HCT116 (cell line): ENCODE results near the gene MYO16. TPM values are rescaled to one million over a fixed set of nuclear protein-coding genes. Genes with fewer than 3 reads are reported as not detected.

Source experiments
- ATAC-seq: fragments of 200-7000 bp; cut with Tn5 transposase; 2 replicates; pipeline ENCODE4 v1.9.1; 2020; ENCODE audit warnings: mild to moderate bottlenecking, moderate library complexity
- BruUV-seq: library from RNA; stranded (reverse); fragments of 400-500 nt; replicated peaks from 2 replicates; lab custom pipeline; 2021; lab: Mats Ljungman, UMichigan
- CTCF ChIA-PET: fragments of 300-600 bp; sonication (Branson Sonifier 250); formaldehyde crosslinking; loops from one replicate; lab custom pipeline; 2021; ENCODE audit warnings: antibody characterized with exemption; lab: Charles Lee
- POLR2A ChIA-PET: fragments of 300-600, 350-600 bp; sonication (Branson Sonifier 250); formaldehyde crosslinking; loops from one replicate; lab custom pipeline; 2021; ENCODE audit warnings: antibody characterized with exemption; lab: Charles Lee
- RAD21 ChIA-PET, 2 experiments: fragments of 300-600 bp; sonication (Branson Sonifier 250); formaldehyde crosslinking; loops; one replicate each; lab custom pipeline; 2023; ENCODE audit warnings: low total read pairs in 2 of 2; ENCODE audit not compliant: uncharacterized antibody in 2 of 2, unreplicated experiment in 2 of 2, low non-redundant PET in 1 of 2; lab: Charles Lee
- DNase-seq: peaks from one replicate; pipeline ENCODE4 v3.0.0-alpha.2; 2010; ENCODE audit warnings: low read depth, low spot score
- H2AFZ ChIP-seq: fragments of 200-600 bp; shearing (Covaris generic), sonication (generic); 2 replicates; pipeline ENCODE4 v1.6.1; 2017; ENCODE audit warnings: low read depth, mixed run types, mixed read lengths, antibody characterized with exemption, low read length; ENCODE audit not compliant: poor library complexity, severe bottlenecking
- H3K27ac ChIP-seq: 2 replicates; pipeline ENCODE4 v1.5.1; 2012; ENCODE audit warnings: low read depth, low read length
- H3K27me3 ChIP-seq: fragments of 200-600 bp; sonication (generic); 2 replicates; pipeline ENCODE4 v1.6.1; 2016; ENCODE audit warnings: mixed run types, low read length, mixed read lengths; ENCODE audit not compliant: insufficient read depth
- H3K36me3 ChIP-seq, 2 experiments: fragments of 200-500 bp in 1 of 2; fragments of 200-600 bp in 1 of 2; sonication (Bioruptor generic) in 1 of 2; sonication (generic) in 1 of 2; 2 replicates each; pipeline versions ENCODE4 v1.5.1 to v1.6.1; 2014 to 2016; ENCODE audit warnings: low read length in 2 of 2, inconsistent platforms in 1 of 2, mixed read lengths in 1 of 2, mixed run types in 1 of 2; ENCODE audit not compliant: insufficient read depth in 2 of 2, control insufficient read depth in 1 of 2
- H3K4me1 ChIP-seq, 2 experiments: fragments of 200-600 bp in 1 of 2; sonication (generic) in 1 of 2; 2 replicates each; pipeline versions ENCODE4 v1.5.1 to v1.6.1; 2012 to 2017; ENCODE audit warnings: low read length in 2 of 2, inconsistent platforms in 1 of 2, mild to moderate bottlenecking in 1 of 2, mixed read lengths in 1 of 2, mixed run types in 1 of 2, moderate library complexity in 1 of 2; ENCODE audit not compliant: insufficient read depth in 2 of 2, control insufficient read depth in 1 of 2
- H3K4me2 ChIP-seq: fragments of 200-600 bp; sonication (generic); 2 replicates; pipeline ENCODE4 v1.6.1; 2017; ENCODE audit warnings: mixed run types, low read length, mixed read lengths
- H3K4me3 ChIP-seq, 2 experiments: fragments of 200-600 bp in 1 of 2; sonication (generic) in 1 of 2; replicated peaks in 1 of 2; 2 replicates each; pipeline ENCODE4 v1.5.1; 2011 to 2016; ENCODE audit warnings: low read length in 2 of 2, control low read depth in 1 of 2, low read depth in 1 of 2, mild to moderate bottlenecking in 1 of 2, mixed read lengths in 1 of 2, mixed run types in 1 of 2
- H3K79me2 ChIP-seq: fragments of 200-600 bp; sonication (generic); 2 replicates; pipeline ENCODE4 v1.6.1; 2017; ENCODE audit warnings: mild to moderate bottlenecking, mixed run types, low read length, moderate library complexity, mixed read lengths; ENCODE audit not compliant: insufficient read depth
- H3K9ac ChIP-seq: fragments of 200-600 bp; sonication (generic); 2 replicates; pipeline ENCODE4 v1.6.1; 2016; ENCODE audit warnings: low read length, mixed read lengths
- H3K9me2 ChIP-seq: fragments of 200-600 bp; sonication (generic), shearing (Covaris generic); 2 replicates; pipeline ENCODE4 v1.6.1; 2017; ENCODE audit warnings: mixed run types, mild to moderate bottlenecking, moderate library complexity; ENCODE audit not compliant: insufficient read depth
- H3K9me3 ChIP-seq, 2 experiments: fragments of 200-500 bp in 1 of 2; fragments of 200-600 bp in 1 of 2; sonication (Bioruptor generic) in 1 of 2; sonication (generic) in 1 of 2; 2 replicates each; pipeline ENCODE4 v1.6.1; 2014 to 2017; ENCODE audit warnings: low read length in 2 of 2, mixed read lengths in 2 of 2, inconsistent platforms in 1 of 2, low read depth in 1 of 2, mild to moderate bottlenecking in 1 of 2, mixed run types in 1 of 2, moderate library complexity in 1 of 2; ENCODE audit not compliant: control insufficient read depth in 1 of 2, insufficient read depth in 1 of 2
- H4K20me1 ChIP-seq: fragments of 200-600 bp; sonication (generic), shearing (Covaris generic); 2 replicates; pipeline ENCODE4 v1.6.1; 2017; ENCODE audit warnings: mixed run types, mild to moderate bottlenecking, moderate library complexity; ENCODE audit not compliant: insufficient read depth
- CBX3 ChIP-seq: IDR thresholded peaks from 2 replicates; pipeline ENCODE4 v1.6.1; 2012; ENCODE audit warnings: low read depth
- CEBPB ChIP-seq: IDR thresholded peaks from 2 replicates; pipeline ENCODE4 v1.6.1; 2012; ENCODE audit warnings: low read depth
- EGR1 ChIP-seq: IDR thresholded peaks from 2 replicates; pipeline ENCODE4 v1.6.1; 2012; ENCODE audit warnings: low read depth
- EZH2phosphoT487 ChIP-seq: fragments of 200-600 bp; IDR thresholded peaks from 2 replicates; pipeline ENCODE4 v1.6.1; 2018; ENCODE audit warnings: antibody characterized with exemption, borderline replicate concordance
- FOSL1 ChIP-seq: IDR thresholded peaks from 2 replicates; pipeline ENCODE4 v1.6.1; 2012; ENCODE audit warnings: low read depth
- POLR2AphosphoS5 ChIP-seq: IDR thresholded peaks from 2 replicates; pipeline ENCODE4 v1.6.1; 2011; ENCODE audit warnings: mild to moderate bottlenecking, low read depth, low read length, moderate library complexity
- RAD21 ChIP-seq: IDR thresholded peaks from 2 replicates; pipeline ENCODE4 v1.6.1; 2012; ENCODE audit warnings: low read depth, mild to moderate bottlenecking
- SIN3A ChIP-seq: IDR thresholded peaks from 2 replicates; pipeline ENCODE4 v1.6.1; 2012; ENCODE audit warnings: low read depth
- SP1 ChIP-seq: IDR thresholded peaks from 2 replicates; pipeline ENCODE4 v1.6.1; 2012; ENCODE audit warnings: low read depth
- SRF ChIP-seq: IDR thresholded peaks from 2 replicates; pipeline ENCODE4 v1.6.1; 2012; ENCODE audit warnings: low read depth
- TCF7L2 ChIP-seq: IDR thresholded peaks from 2 replicates; pipeline ENCODE4 v1.7.0; 2011; ENCODE audit warnings: borderline replicate concordance, inconsistent platforms; ENCODE audit not compliant: insufficient read depth, insufficient read length; ENCODE audit errors: extremely low read depth
- YY1 ChIP-seq: IDR thresholded peaks from 2 replicates; pipeline ENCODE4 v1.6.1; 2011; ENCODE audit warnings: low read length, low read depth, moderate library complexity, mild to moderate bottlenecking; ENCODE audit not compliant: insufficient replicate concordance; ENCODE audit errors: extremely low read depth
- intact Hi-C: fragments of 100-400 bp; cut with micrococcal nuclease; formaldehyde crosslinking; loops from 2 replicates; pipeline ENCODE4 v1.10.0; 2022
- total RNA-seq: library from RNA; stranded (reverse); gene quantifications from one replicate; pipeline ENCODE4 v1.2.1, GENCODE V29; 2021; ENCODE audit not compliant: unreplicated experiment
- TF ChIP-seq, protein P1 (sequence below): IDR thresholded peaks from 2 replicates; pipeline ENCODE4 v1.6.1; 2012
- TF ChIP-seq, protein P2 (sequence below): IDR thresholded peaks from 2 replicates; pipeline ENCODE4 v1.6.1; 2012

MYO16 gene
- total RNA-seq, 1 experiment from 2014 or later: 0.07 TPM

DNA sequence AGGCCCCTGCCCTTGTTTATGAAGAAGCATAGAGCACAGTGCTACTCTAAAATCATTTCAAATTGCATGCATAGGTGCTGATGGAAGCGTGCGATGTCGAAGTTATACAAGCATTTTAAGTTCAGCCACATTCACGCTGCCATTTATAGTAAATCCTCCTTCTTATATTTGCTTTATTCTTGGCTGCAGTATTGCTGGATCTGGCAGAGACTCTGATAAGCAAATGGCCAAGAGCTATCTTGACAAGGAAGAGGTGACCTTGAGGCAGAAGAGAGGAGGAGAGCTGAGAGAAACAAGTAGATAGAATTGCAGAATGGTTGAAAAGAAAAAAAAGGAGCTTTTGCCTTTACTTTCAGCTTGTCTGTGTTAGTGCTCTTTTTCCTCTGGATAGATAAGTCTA, 18.9 kb upstream of the MYO16 start:
- no peaks in the 10 kb centered on the region for H3K9me2 ChIP-seq
- H3K9ac ChIP-seq: no peak overlapping the region
- intact Hi-C loops: no loop called here
- H3K79me2 ChIP-seq: no peaks in the 10 kb centered on the region
- H2AFZ ChIP-seq: no peak overlapping the region
- no peaks in the 10 kb centered on the region for H3K36me3 ChIP-seq
- ATAC-seq: no peak
- ChIA-PET CTCF (interaction anchor here (1.1 to 3.2 kb wide), 3 partner anchors 285 to 287 kb away, joined by 3 to 19 read pairs (median 5); no protein-coding TSS in a partner anchor), RAD21 (no interaction called here), POLR2A (no interaction called here)
- H3K27me3 ChIP-seq: no peaks in the 10 kb centered on the region; the same call in 1 of the 2 replicates
- H3K4me1 ChIP-seq: no peaks in the 10 kb centered on the region
- no peak overlapping the region for H3K27ac ChIP-seq
- no peak overlapping the region for H3K4me2 ChIP-seq
- DNase-seq: no peak
- H3K9me3 ChIP-seq: 0 out of 4 replicates have a peak, but pooled peaks cover 0 to 7% of the 10 kb centered on the region in 2 experiments
- no TSS peak for BruUV-seq
- TF ChIP-seq EGR1: no peak
- H4K20me1 ChIP-seq: no peaks in the 10 kb centered on the region
- no peak overlapping the region for H3K4me3 ChIP-seq

DNA sequence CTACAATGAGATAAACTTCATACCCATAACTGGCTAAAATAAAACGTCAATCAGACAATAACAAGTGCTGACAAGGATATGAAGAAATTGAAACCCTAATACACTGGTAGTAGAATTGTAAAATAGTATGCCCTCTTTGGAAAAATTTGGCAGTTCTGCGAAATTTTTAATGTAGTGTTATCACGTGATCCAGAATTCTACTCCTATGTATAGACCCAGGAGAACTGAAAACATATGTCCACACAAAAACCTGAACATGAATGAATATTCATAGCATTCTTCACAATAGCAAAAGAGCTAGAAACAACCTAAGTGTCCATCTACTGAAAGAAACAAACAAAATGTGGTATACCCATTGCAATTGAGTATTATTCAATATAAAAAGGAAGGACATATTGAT, 14.2 kb upstream of the MYO16 start:
- Histone ChIP-seq H3K9ac (no peak overlapping the region), H3K79me2 (no peaks in the 10 kb centered on the region), H3K9me3 (no peaks in the 10 kb centered on the region), H3K4me1 (no peaks in the 10 kb centered on the region), H3K4me2 (no peak overlapping the region), H3K9me2 (no peaks in the 10 kb centered on the region), H3K4me3 (no peak overlapping the region), H3K27me3 (no peaks in the 10 kb centered on the region; the same call in 1 of the 2 replicates), H2AFZ (no peak overlapping the region), H4K20me1 (no peaks in the 10 kb centered on the region), H3K36me3 (no peaks in the 10 kb centered on the region), H3K27ac (no peak overlapping the region)
- intact Hi-C loops: no loop called here
- TF ChIP-seq SIN3A (no peak), SP1 (no peak), RAD21 (no peak), EZH2phosphoT487 (no peak), YY1 (no peak), SRF (no peak), FOSL1 (no peak), CEBPB (no peak), POLR2AphosphoS5 (no peak), TCF7L2 (no peak), CBX3 (no peak)
- TF ChIP-seq, protein P1, sequence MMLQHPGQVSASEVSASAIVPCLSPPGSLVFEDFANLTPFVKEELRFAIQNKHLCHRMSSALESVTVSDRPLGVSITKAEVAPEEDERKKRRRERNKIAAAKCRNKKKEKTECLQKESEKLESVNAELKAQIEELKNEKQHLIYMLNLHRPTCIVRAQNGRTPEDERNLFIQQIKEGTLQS: no peak
- TF ChIP-seq, protein P2, sequence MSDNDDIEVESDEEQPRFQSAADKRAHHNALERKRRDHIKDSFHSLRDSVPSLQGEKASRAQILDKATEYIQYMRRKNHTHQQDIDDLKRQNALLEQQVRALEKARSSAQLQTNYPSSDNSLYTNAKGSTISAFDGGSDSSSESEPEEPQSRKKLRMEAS: no peak
- ChIA-PET POLR2A (no interaction called here), RAD21 (no interaction called here), CTCF (no interaction called here)
- no peak for DNase-seq
- no peak for ATAC-seq
- BruUV-seq: no TSS peak
